Ishikawa (cell line): ENCODE data around the gene GOLGA5.
A peak's percentile ranks its signal among the peaks of the same experiment; 100 is the strongest.

Experiments used
- CREB1 ChIP-seq: IDR thresholded peaks from 2 replicates; pipeline ENCODE4 v1.6.1; 2012; ENCODE audit warnings: low read depth
- EGR1 ChIP-seq: IDR thresholded peaks from 2 replicates; pipeline ENCODE4 v1.6.1; 2012
- MAX ChIP-seq: IDR thresholded peaks from 2 replicates; pipeline ENCODE4 v1.6.1; 2012
- RAD21 ChIP-seq: IDR thresholded peaks from 2 replicates; pipeline ENCODE4 v1.6.1; 2012; ENCODE audit warnings: low read depth
- REST ChIP-seq: IDR thresholded peaks from 2 replicates; pipeline ENCODE4 v1.6.1; 2012; ENCODE audit warnings: low read depth, mild to moderate bottlenecking
- TAF1 ChIP-seq: IDR thresholded peaks from 2 replicates; pipeline ENCODE4 v1.6.1; 2012; ENCODE audit warnings: low read depth, mild to moderate bottlenecking
- TCF12 ChIP-seq: IDR thresholded peaks from 2 replicates; pipeline ENCODE4 v1.6.1; 2012; ENCODE audit warnings: low read depth
- USF1 ChIP-seq: IDR thresholded peaks from 2 replicates; pipeline ENCODE4 v1.6.1; 2012
- YY1 ChIP-seq: IDR thresholded peaks from 2 replicates; pipeline ENCODE4 v1.6.1; 2012; ENCODE audit warnings: low read depth
- ZBTB7A ChIP-seq: IDR thresholded peaks from 2 replicates; pipeline ENCODE4 v1.6.1; 2012; ENCODE audit warnings: low read depth

- TF ChIP-seq RAD21 = no peak
- TF ChIP-seq USF1 = no peak
- no peak for TF ChIP-seq EGR1
- TF ChIP-seq TAF1 = no peak
- no peak for TF ChIP-seq CREB1
- no peak for TF ChIP-seq TCF12
- no peak for TF ChIP-seq REST
- 0 out of 2 replicates have a peak, but pooled peaks have one; percentile 46 for TF ChIP-seq ZBTB7A
- TF ChIP-seq YY1 = no peak
- TF ChIP-seq MAX = no peak
These were observed 8.3 kb upstream of the GOLGA5 start for GRCh38 chr14:92785667-92786426.
